ENCODE measurements around the gene ZMYM1. TPM values are rescaled to one million over a fixed set of nuclear protein-coding genes. Genes with fewer than 3 reads are reported as not detected.
"Not testable (repeated sequence)": the region's sequence is repeated elsewhere in the genome, so short reads cannot be mapped to it uniquely, and the experiment has no call there.

ZMYM1 gene
- total and polyA plus RNA-seq, 8 donors: 16.1 to 29.8 (median 24.7) TPM

DNA sequence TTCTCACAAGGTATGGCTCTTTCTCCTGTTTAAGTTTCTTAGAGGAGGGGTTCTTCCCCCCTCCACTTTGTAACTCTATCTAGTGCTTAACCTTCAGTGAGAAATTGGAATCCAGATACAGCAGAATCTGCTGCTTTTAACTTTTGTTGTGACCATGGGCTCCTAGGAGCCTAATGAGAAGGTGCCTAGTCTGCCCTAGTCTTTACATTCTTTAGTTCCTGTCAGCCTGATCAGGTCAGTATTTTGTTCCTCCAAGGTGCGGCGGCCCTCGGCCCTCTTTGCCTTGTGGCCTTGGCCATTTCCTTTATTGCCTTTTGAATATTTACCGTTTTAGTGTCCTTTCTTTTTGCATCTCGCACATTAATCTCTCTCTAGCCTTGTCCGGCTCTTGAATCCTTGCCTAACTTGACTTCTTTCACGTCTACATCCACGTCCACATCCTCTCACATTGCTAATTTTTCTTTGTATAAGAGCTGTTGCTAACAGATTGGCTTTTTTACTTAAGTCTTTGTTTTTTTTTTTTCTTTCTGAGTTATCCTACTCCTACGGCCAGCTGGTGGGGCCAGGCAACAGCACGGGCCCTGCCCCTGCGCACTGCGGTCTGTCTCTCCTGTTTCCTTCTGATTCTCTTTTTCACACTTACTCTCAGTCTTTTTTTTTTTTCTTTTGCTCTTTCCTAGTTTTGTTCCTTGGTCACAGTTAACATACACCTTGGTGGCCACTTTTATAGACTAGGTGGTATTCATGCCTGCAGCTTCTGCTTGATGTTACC, 64.7 kb downstream of the ZMYM1 start:
- no peaks in the 10 kb centered on the region for H3K27me3 ChIP-seq
- H3K9me3 ChIP-seq: no peaks in the 10 kb centered on the region
- H3K4me1 ChIP-seq: no peaks in the 10 kb centered on the region
- H3K36me3 ChIP-seq: no peaks in the 10 kb centered on the region
- DNase-seq: no peak
- no peak overlapping the region for H3K27ac ChIP-seq
- no peak overlapping the region for H3K4me3 ChIP-seq
- TF ChIP-seq, protein P1, sequence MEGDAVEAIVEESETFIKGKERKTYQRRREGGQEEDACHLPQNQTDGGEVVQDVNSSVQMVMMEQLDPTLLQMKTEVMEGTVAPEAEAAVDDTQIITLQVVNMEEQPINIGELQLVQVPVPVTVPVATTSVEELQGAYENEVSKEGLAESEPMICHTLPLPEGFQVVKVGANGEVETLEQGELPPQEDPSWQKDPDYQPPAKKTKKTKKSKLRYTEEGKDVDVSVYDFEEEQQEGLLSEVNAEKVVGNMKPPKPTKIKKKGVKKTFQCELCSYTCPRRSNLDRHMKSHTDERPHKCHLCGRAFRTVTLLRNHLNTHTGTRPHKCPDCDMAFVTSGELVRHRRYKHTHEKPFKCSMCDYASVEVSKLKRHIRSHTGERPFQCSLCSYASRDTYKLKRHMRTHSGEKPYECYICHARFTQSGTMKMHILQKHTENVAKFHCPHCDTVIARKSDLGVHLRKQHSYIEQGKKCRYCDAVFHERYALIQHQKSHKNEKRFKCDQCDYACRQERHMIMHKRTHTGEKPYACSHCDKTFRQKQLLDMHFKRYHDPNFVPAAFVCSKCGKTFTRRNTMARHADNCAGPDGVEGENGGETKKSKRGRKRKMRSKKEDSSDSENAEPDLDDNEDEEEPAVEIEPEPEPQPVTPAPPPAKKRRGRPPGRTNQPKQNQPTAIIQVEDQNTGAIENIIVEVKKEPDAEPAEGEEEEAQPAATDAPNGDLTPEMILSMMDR (IDR thresholded peaks at IDR 0.05): no peak
- intact Hi-C loops (cut with DNase I): no loop called here
- no peak for ATAC-seq

DNA sequence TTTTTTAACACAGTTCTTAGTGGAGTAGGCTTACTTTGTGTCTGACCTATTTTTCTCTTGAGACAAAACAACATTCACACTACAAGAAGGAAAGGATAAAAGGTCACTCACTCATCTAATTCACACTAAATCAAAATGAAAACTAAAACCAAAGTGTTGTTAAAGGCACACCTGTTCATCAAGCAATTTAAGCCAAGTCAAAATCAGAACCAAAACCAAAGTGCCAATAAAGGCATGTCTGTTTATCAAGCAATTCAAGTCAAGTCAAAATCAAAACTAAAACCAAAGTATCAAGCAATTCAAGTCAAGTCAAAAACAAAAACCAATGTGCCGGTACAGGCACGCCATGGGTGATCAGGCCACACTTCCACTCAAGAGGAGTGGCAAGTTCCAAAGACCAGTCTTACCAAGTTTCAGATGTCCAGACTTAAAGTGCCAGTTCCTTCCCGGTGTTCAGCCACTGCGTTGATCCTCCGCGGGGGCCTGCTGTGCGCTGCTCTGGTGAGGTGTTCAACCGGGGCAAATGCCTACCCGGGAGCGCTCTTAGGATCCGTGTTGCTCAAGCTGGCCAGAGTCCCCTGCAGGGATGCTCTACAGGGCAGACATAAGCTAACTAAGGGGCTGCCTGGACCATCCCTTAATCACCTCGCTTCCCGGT, 66.8 kb downstream of the ZMYM1 start:
- H3K4me1 ChIP-seq; H3K36me3 ChIP-seq; ATAC-seq; H3K27ac ChIP-seq; intact Hi-C loops (cut with DNase I); H3K9me3 ChIP-seq; DNase-seq; H3K4me3 ChIP-seq; H3K27me3 ChIP-seq: not testable (repeated sequence)

DNA sequence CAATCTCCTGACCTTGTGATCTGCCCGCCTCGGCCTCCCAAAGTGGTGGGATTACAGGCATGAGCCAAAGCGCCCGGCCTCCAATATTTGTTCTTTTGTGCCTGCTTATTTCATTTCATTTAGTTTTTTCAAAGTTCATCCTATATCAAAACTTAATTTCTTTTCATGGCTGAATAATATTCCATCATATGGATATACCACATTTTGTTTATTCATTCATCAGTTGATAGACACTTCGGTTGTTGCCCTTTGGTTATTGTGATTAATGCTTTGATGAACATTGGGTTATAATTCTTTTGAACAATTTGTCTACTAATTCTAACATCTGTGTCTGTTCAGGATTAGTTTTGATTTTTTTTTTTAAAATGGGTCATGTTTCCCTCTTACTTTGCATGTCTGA, 72.0 kb downstream of the ZMYM1 start:
- TF ChIP-seq, protein P1 (IDR thresholded peaks at IDR 0.05): no peak
- H3K4me3 ChIP-seq: no peak overlapping the region
- H3K27ac ChIP-seq: no peak overlapping the region
- H3K36me3 ChIP-seq: no peaks in the 10 kb centered on the region
- DNase-seq (no peak), ATAC-seq (no peak)
- intact Hi-C loops (cut with DNase I): no loop called here
- H3K4me1 ChIP-seq: no peaks in the 10 kb centered on the region
- H3K9me3 ChIP-seq: no peaks in the 10 kb centered on the region
- no peaks in the 10 kb centered on the region for H3K27me3 ChIP-seq

DNA sequence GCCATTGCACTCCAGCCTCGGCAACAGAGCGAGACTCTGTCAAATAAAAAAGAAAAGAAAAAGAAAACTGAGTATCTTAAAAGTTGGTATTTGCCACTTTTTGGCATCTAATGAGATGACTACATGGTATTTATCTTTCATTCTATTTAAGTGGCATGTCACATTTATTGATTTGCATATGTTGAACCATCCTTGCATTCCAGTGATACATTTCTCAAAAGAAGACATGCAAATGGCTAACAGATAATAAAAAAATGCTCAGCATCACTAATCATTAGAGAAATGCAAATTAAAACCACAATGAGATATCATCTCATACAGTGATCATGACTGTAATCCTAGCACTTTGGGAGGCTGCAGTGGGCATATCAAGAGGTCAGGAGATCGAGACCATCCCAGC, 85.7 kb downstream of the ZMYM1 start:
- Histone ChIP-seq H3K27ac (no peak overlapping the region), H3K36me3 (no peaks in the 10 kb centered on the region), H3K4me3 (no peak overlapping the region), H3K9me3 (peaks cover 0 to 18% of the 10 kb centered on the region in 2 donors), H3K4me1 (no peaks in the 10 kb centered on the region), H3K27me3 (no peaks in the 10 kb centered on the region)
- TF ChIP-seq, protein P1 (IDR thresholded peaks at IDR 0.05): no peak
- ATAC-seq (no peak), DNase-seq (no peak)
- intact Hi-C loops (cut with DNase I): no loop called here

Other genes with a start within 250 kb of the ZMYM1 start
- 10 to 100 TPM; 29.2 to 53.0 TPM for gene SMIM12, start 219.6 kb upstream of the ZMYM1 start, total RNA-seq
- 10 to 100 TPM; 21.4 to 32.7 (median 25.8) TPM for gene SMIM12, start 219.6 kb upstream of the ZMYM1 start, polyA plus RNA-seq (ENCODE audit: insufficient read length in 6 of 6)
- gene DLGAP3, start 149.7 kb upstream of the ZMYM1 start, total RNA-seq: under 1 TPM; 0.12 to 0.42 TPM
- under 1 TPM; 0.11 to 0.46 (median 0.13) TPM for gene DLGAP3, start 149.7 kb upstream of the ZMYM1 start, polyA plus RNA-seq (ENCODE audit: insufficient read length in 6 of 6)
- gene TMEM35B, start 94.0 kb upstream of the ZMYM1 start, total RNA-seq: 10 to 100 TPM; 35.2 to 43.1 TPM
- 10 to 100 TPM; 28.1 to 33.3 (median 29.5) TPM for gene TMEM35B, start 94.0 kb upstream of the ZMYM1 start, polyA plus RNA-seq (ENCODE audit: insufficient read length in 6 of 6)
- 10 to 100 TPM; 19.7 to 20.5 TPM for gene ZMYM6, start 47.4 kb upstream of the ZMYM1 start, total RNA-seq
- 10 to 100 TPM; 19.8 to 23.8 (median 22.8) TPM for gene ZMYM6, start 47.4 kb upstream of the ZMYM1 start, polyA plus RNA-seq (ENCODE audit: insufficient read length in 6 of 6)
- gene SFPQ, start 113.8 kb downstream of the ZMYM1 start, total RNA-seq: 100 to 1,000 TPM; 138 to 161 TPM
- 100 to 1,000 TPM; 845 to 948 (median 903) TPM for gene SFPQ, start 113.8 kb downstream of the ZMYM1 start, polyA plus RNA-seq (ENCODE audit: insufficient read length in 6 of 6)
- gene ZMYM4, start 189.3 kb downstream of the ZMYM1 start, total RNA-seq: 10 to 100 TPM; 47.7 to 51.5 TPM
- 10 to 100 TPM; 64.5 to 75.4 (median 68.5) TPM for gene ZMYM4, start 189.3 kb downstream of the ZMYM1 start, polyA plus RNA-seq (ENCODE audit: insufficient read length in 6 of 6)

Measured in left lung (tissue), 10 donors.